Measurements from ENCODE around the gene OTP. TPM values are rescaled to one million over a fixed set of nuclear protein-coding genes. Genes with fewer than 3 reads are reported as not detected.

OTP gene
- total and polyA plus RNA-seq, 2 experiments from 2014 or later: not detected

DNA sequence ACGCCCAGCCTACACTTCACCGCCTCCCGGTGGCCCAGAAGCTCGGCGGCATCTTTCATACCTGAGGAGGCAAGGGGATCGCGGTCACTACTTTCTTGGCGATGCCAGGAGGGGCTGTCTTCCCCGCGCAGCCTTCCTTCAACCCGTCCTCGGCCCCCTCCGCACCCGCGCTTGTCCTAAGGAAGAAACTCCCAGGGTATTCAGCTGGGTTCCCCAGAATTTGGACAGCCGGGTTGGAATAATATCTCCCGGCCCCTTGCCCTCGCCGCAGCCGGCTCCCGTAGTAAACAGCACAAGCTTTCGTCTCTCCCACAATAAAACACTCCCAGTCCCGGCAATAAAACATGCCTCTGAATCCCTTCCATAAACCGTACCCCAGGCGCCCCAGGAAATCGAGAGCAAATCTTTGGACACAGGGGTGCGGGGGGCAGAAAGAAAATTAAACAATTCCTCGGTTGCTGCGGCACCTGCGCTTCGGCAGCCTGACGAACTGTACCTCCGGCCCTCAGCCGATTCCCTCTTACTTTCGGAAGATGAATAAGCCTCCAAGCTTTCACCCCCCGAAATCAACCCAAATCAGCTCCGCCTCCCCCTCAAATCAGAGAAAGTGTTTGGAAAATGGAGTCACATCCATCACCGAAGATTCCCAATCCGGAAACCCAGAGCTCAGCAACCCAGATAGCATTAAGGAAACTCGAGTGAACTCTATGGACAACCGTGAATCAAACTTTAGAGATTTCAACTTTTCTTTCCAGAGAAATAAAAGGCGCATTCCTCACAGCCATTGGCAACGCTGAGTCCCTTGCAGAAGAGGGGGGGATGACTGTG lies 1.1 kb downstream of the OTP start:
- Histone ChIP-seq H3K27me3 (peaks cover 100% of the 10 kb centered on the region), H3K4me1 (ENCODE audit: insufficient read depth) (peaks cover 6% of the 10 kb centered on the region), H3K36me3 (replicated peaks; ENCODE audit: insufficient read depth, low read depth) (no peaks in the 10 kb centered on the region), H3K9me2 (replicated peaks; ENCODE audit: insufficient read depth) (no peaks in the 10 kb centered on the region), H3K27ac (no peak overlapping the region), H3K4me3 (no peak overlapping the region), H3K9me3 (ENCODE audit: low read depth) (no peaks in the 10 kb centered on the region), H3K79me2 (no peaks in the 10 kb centered on the region), H4K20me1 (ENCODE audit: insufficient read depth, poor library complexity, severe bottlenecking) (no peaks in the 10 kb centered on the region), H3K4me2 (no peak overlapping the region), H2AFZ (peak overlapping the region; percentile 4)
- no peak for DNase-seq (ENCODE audit: low spot score)
- TF ChIP-seq EZH2phosphoT487 (IDR thresholded peaks at IDR 0.05; ENCODE audit: low read depth, severe bottlenecking, unreplicated experiment): peak; percentile 86
- TF ChIP-seq, protein P1, sequence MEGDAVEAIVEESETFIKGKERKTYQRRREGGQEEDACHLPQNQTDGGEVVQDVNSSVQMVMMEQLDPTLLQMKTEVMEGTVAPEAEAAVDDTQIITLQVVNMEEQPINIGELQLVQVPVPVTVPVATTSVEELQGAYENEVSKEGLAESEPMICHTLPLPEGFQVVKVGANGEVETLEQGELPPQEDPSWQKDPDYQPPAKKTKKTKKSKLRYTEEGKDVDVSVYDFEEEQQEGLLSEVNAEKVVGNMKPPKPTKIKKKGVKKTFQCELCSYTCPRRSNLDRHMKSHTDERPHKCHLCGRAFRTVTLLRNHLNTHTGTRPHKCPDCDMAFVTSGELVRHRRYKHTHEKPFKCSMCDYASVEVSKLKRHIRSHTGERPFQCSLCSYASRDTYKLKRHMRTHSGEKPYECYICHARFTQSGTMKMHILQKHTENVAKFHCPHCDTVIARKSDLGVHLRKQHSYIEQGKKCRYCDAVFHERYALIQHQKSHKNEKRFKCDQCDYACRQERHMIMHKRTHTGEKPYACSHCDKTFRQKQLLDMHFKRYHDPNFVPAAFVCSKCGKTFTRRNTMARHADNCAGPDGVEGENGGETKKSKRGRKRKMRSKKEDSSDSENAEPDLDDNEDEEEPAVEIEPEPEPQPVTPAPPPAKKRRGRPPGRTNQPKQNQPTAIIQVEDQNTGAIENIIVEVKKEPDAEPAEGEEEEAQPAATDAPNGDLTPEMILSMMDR (IDR thresholded peaks at IDR 0.05; ENCODE audit: poor library complexity): no peak
- peak; percentile 99 for TF ChIP-seq EZH2 (IDR thresholded peaks at IDR 0.05; ENCODE audit: borderline replicate concordance)
- 4% methylated on average over 41 of the region's 43 CpGs for WGBS (ENCODE audit: low lambda C conversion rate, missing lambda C conversion rate)

DNA sequence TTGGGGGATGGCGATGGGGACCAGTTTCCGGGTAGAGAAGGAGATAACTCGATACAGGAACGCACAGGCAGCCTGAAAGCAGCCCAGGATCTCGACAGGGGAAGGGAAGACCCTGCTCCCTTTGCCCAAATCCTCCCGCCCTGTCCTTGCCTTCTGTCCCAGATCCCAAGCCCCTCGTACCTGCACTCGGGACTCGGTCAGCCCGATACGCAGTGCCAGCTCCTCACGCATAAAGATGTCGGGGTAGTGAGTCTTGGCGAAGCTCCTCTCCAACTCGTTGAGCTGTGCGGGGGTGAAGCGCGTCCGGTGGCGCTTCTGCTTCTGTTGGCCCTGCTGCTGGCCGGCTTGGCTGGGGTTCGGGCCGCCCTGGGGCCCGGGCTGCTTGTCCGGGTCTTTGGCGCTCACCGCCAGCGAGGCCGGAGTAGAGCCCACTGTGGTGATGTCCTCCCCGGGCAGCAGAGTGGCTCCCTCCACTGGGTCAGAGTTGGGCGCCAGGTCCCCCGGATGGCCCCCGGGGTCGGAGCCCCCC lies 1.8 kb downstream of the OTP start:
- TF ChIP-seq, protein P1 (IDR thresholded peaks at IDR 0.05; ENCODE audit: poor library complexity): no peak
- TF ChIP-seq EZH2phosphoT487 (IDR thresholded peaks at IDR 0.05; ENCODE audit: low read depth, severe bottlenecking, unreplicated experiment): peak; percentile 2
- no peak for TF ChIP-seq EZH2 (IDR thresholded peaks at IDR 0.05; ENCODE audit: borderline replicate concordance)
- H3K36me3 ChIP-seq (replicated peaks; ENCODE audit: insufficient read depth, low read depth): no peaks in the 10 kb centered on the region
- no peak overlapping the region for H3K4me3 ChIP-seq
- no peaks in the 10 kb centered on the region for H3K79me2 ChIP-seq
- no peaks in the 10 kb centered on the region for H3K9me2 ChIP-seq (replicated peaks; ENCODE audit: insufficient read depth)
- WGBS (ENCODE audit: low lambda C conversion rate, missing lambda C conversion rate): 3% methylated on average over 34 of the region's 34 CpGs
- no peaks in the 10 kb centered on the region for H4K20me1 ChIP-seq (ENCODE audit: insufficient read depth, poor library complexity, severe bottlenecking)
- H3K4me1 ChIP-seq (ENCODE audit: insufficient read depth): peaks cover 6% of the 10 kb centered on the region
- H3K9me3 ChIP-seq (ENCODE audit: low read depth): no peaks in the 10 kb centered on the region
- H3K27ac ChIP-seq: no peak overlapping the region
- H3K4me2 ChIP-seq: no peak overlapping the region
- peaks cover 100% of the 10 kb centered on the region for H3K27me3 ChIP-seq
- H2AFZ ChIP-seq: no peak overlapping the region
- DNase-seq (ENCODE audit: low spot score): no peak

DNA sequence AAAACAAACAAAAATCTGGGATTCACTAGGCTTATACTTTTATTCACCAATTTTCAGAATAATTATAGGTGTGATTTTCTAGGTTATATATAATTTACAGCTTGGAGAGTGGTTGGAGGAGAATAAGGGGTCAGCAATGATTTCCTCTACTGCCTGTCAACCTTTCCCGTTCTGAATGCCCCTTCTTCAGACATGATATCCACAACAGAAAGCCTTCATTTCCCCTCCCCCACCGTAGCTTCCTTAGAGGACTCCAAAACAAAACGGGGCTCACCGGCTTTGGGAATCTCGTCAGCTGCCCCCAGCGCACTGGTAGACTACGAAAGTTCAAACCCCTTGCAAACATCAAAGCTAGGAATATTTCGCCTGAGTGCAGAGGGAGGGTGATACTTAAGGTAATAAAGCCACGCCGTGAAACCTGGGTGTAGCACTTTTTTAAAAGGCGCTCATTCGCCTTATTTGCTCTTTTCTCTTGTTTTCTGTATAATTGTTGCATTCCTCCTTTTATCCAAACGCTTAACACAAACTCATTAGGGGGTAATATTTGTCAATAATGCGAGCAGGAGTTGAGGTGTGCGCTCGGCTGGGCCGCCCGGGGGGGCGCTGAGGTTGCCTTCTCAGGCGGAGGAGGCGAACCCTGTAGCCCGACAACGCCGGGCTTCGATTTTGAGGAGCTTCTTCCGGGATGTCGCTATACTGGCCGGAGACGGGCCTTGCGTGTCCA lies 2.4 kb downstream of the OTP start:
- no peak for DNase-seq (ENCODE audit: low spot score)
- 9% methylated on average over 29 of the region's 30 CpGs for WGBS (ENCODE audit: low lambda C conversion rate, missing lambda C conversion rate)

More for the DNA sequence above, 2.4 kb downstream of the OTP start:
- H3K4me3 ChIP-seq: no peak overlapping the region
- H3K36me3 ChIP-seq (replicated peaks; ENCODE audit: insufficient read depth, low read depth): no peaks in the 10 kb centered on the region
- peaks cover 5% of the 10 kb centered on the region for H3K4me1 ChIP-seq (ENCODE audit: insufficient read depth)
- peak; percentile 76 for TF ChIP-seq EZH2phosphoT487 (IDR thresholded peaks at IDR 0.05; ENCODE audit: low read depth, severe bottlenecking, unreplicated experiment)
- TF ChIP-seq, protein P1 (IDR thresholded peaks at IDR 0.05; ENCODE audit: poor library complexity): no peak
- TF ChIP-seq EZH2 (IDR thresholded peaks at IDR 0.05; ENCODE audit: borderline replicate concordance): peak; percentile 36
- no peak overlapping the region for H3K27ac ChIP-seq
- no peaks in the 10 kb centered on the region for H4K20me1 ChIP-seq (ENCODE audit: insufficient read depth, poor library complexity, severe bottlenecking)
- no peak overlapping the region for H2AFZ ChIP-seq
- no peak overlapping the region for H3K4me2 ChIP-seq
- H3K27me3 ChIP-seq: peaks cover 100% of the 10 kb centered on the region
- no peaks in the 10 kb centered on the region for H3K9me3 ChIP-seq (ENCODE audit: low read depth)
- H3K79me2 ChIP-seq: no peaks in the 10 kb centered on the region
- H3K9me2 ChIP-seq (replicated peaks; ENCODE audit: insufficient read depth): no peaks in the 10 kb centered on the region

All from hepatocyte (in vitro differentiated cells).